NOMO-1 treated with DMSO at 0.1 percent for 48 hours (cell line): Measurements from ENCODE around the gene PFKL.
A peak's percentile ranks its signal among the peaks of the same experiment; 100 is the strongest.

Experiments used
- DNase-seq: peaks from one replicate; lab custom pipeline; 2025; ENCODE audit not compliant: unreplicated experiment; lab: John Stamatoyannopoulos, UW

Gene PFKL

GRCh38 chr21:44374601-44375280 lies 74.9 kb downstream of the PFKL start:
- no peak for DNase-seq

GRCh38 chr21:44375281-44375651 lies 75.4 kb downstream of the PFKL start:
- DNase-seq, result peak; percentile 61

GRCh38 chr21:44375761-44376241 lies 75.9 kb downstream of the PFKL start:
- no peak for DNase-seq

- DNase-seq, result no peak
These were observed 76.8 kb downstream of the PFKL start for GRCh38 chr21:44376606-44377005.
